MM.1S (cell line): Measurements from ENCODE around the gene PPP1R8.

Experiments used
- DNase-seq: peaks from one replicate; pipeline ENCODE4 v3.0.0-alpha.2; 2015
- H2AFZ ChIP-seq: fragments of 300-600 bp; sonication (generic); 2 replicates; pipeline ENCODE4 v1.6.0; 2016; ENCODE audit warnings: antibody characterized with exemption, low read length
- H3F3A ChIP-seq: fragments of 300-600 bp; sonication (generic); 2 replicates; pipeline ENCODE4 v1.6.1; 2016; ENCODE audit warnings: mild to moderate bottlenecking, antibody characterized with exemption, low read length, moderate library complexity, mixed read lengths; ENCODE audit not compliant: insufficient read depth
- H3K27ac ChIP-seq: fragments of 300-600 bp; sonication (generic); 2 replicates; pipeline ENCODE4 v1.5.1; 2016; ENCODE audit warnings: mild to moderate bottlenecking, low read length
- H3K27me3 ChIP-seq: fragments of 300-600 bp; sonication (generic); replicated peaks from 2 replicates; pipeline ENCODE4 v1.6.0; 2016; ENCODE audit warnings: low read length; ENCODE audit not compliant: insufficient read depth
- H3K36me3 ChIP-seq: fragments of 300-600 bp; sonication (generic); replicated peaks from 2 replicates; pipeline ENCODE4 v1.6.1; 2016; ENCODE audit warnings: mild to moderate bottlenecking, low read length, mixed read lengths; ENCODE audit not compliant: insufficient read depth
- H3K4me1 ChIP-seq: fragments of 300-600 bp; sonication (generic); 2 replicates; pipeline ENCODE4 v1.6.1; 2016; ENCODE audit warnings: low read length, mixed read lengths
- H3K4me2 ChIP-seq: fragments of 300-600 bp; sonication (generic); 2 replicates; pipeline ENCODE4 v1.6.0; 2016; ENCODE audit warnings: low read depth, low read length
- H3K4me3 ChIP-seq: fragments of 300-600 bp; sonication (generic); 2 replicates; pipeline ENCODE4 v1.5.1; 2016; ENCODE audit warnings: low read length, mixed read lengths
- H3K79me2 ChIP-seq: fragments of 300-600 bp; sonication (generic); 2 replicates; pipeline ENCODE4 v1.6.1; 2016; ENCODE audit warnings: mixed run types, low read length, mixed read lengths
- H3K9ac ChIP-seq: fragments of 300-600 bp; sonication (generic); 2 replicates; pipeline ENCODE4 v1.6.1; 2016; ENCODE audit warnings: low read length, mixed read lengths
- H3K9me2 ChIP-seq: fragments of 300-600 bp; sonication (generic); replicated peaks from 2 replicates; pipeline ENCODE4 v1.6.1; 2016; ENCODE audit warnings: mild to moderate bottlenecking, low read length, mixed read lengths; ENCODE audit not compliant: insufficient read depth
- H3K9me3 ChIP-seq: fragments of 300-600 bp; sonication (generic); replicated peaks from 2 replicates; pipeline ENCODE4 v1.6.1; 2016; ENCODE audit warnings: mild to moderate bottlenecking, low read length, mixed read lengths; ENCODE audit not compliant: insufficient read depth
- H4K20me1 ChIP-seq: fragments of 300-600 bp; sonication (generic); 2 replicates; pipeline ENCODE4 v1.6.1; 2016; ENCODE audit warnings: mild to moderate bottlenecking, low read length, moderate library complexity, mixed read lengths; ENCODE audit not compliant: insufficient read depth
- EZH2 ChIP-seq: fragments of 300-600 bp; sonication (generic); optimal IDR thresholded peaks from 2 replicates; pipeline ENCODE3; 2017; ENCODE audit warnings: low read depth, mild to moderate bottlenecking, antibody characterized with exemption, low read length, mixed read lengths
- EZH2phosphoT487 ChIP-seq: fragments of 300-600 bp; sonication (generic); IDR thresholded peaks from 2 replicates; pipeline ENCODE4 v1.6.1; 2018; ENCODE audit warnings: antibody characterized with exemption, low read length
- TF ChIP-seq, protein P1 (sequence below): fragments of 300-600 bp; sonication (generic); IDR thresholded peaks from 2 replicates; pipeline ENCODE4 v1.5.1; 2016; ENCODE audit warnings: antibody characterized with exemption, low read length, mixed read lengths

Gene PPP1R8

GRCh38 chr1:27816921-27817630, 13.5 kb upstream of the PPP1R8 start:
- DNase-seq = no peak
- no peak overlapping the region for H3K4me2 ChIP-seq
- H3K4me1 ChIP-seq = no peaks in the 10 kb centered on the region
- 0 out of 2 replicates have a peak, but pooled peaks cover under 1% of the 10 kb centered on the region for H3K36me3 ChIP-seq
- TF ChIP-seq, protein P1, sequence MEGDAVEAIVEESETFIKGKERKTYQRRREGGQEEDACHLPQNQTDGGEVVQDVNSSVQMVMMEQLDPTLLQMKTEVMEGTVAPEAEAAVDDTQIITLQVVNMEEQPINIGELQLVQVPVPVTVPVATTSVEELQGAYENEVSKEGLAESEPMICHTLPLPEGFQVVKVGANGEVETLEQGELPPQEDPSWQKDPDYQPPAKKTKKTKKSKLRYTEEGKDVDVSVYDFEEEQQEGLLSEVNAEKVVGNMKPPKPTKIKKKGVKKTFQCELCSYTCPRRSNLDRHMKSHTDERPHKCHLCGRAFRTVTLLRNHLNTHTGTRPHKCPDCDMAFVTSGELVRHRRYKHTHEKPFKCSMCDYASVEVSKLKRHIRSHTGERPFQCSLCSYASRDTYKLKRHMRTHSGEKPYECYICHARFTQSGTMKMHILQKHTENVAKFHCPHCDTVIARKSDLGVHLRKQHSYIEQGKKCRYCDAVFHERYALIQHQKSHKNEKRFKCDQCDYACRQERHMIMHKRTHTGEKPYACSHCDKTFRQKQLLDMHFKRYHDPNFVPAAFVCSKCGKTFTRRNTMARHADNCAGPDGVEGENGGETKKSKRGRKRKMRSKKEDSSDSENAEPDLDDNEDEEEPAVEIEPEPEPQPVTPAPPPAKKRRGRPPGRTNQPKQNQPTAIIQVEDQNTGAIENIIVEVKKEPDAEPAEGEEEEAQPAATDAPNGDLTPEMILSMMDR = no peak
- no peaks in the 10 kb centered on the region for H3K27me3 ChIP-seq
- H3K4me3 ChIP-seq = no peak overlapping the region
- H3K79me2 ChIP-seq = no peaks in the 10 kb centered on the region
- no peak overlapping the region for H2AFZ ChIP-seq
- H3K9me3 ChIP-seq = no peaks in the 10 kb centered on the region
- no peaks in the 10 kb centered on the region for H3F3A ChIP-seq
- no peak overlapping the region for H3K9ac ChIP-seq
- no peaks in the 10 kb centered on the region for H4K20me1 ChIP-seq
- no peak overlapping the region for H3K27ac ChIP-seq
- no peaks in the 10 kb centered on the region for H3K9me2 ChIP-seq

DNA sequence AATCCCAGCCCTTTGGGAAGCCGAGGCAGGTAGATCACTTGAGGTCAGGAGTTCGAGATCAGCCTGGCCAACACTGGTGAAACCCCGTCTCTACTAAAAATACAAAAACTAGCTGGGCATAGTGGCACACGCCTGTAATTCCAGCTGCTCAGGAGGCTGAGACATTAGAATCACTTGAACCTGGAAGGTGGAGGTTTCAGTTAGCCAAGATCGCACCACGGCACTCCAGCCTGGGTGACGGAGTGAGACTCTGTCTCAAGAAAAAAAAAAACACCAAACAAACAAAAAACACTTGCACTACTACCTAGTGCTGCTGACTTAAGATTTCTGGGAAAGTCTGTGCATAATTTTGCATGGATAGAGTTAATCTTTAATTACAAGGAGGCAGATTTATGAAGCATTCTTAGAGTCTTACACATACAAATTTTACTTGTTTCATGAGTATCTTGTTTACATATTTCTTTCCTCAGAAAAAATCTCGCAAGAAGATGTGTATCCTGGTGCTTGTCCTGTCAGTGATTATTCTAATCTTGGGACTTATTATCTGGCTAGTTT, 8.7 kb upstream of the PPP1R8 start:
- Histone ChIP-seq H3K9me2 (no peaks in the 10 kb centered on the region), H3K27me3 (no peaks in the 10 kb centered on the region), H3K27ac (no peak overlapping the region), H3K79me2 (no peaks in the 10 kb centered on the region), H4K20me1 (no peaks in the 10 kb centered on the region), H3K4me3 (no peak overlapping the region), H3K9ac (no peak overlapping the region), H3K4me2 (no peak overlapping the region), H2AFZ (no peak overlapping the region), H3K4me1 (no peaks in the 10 kb centered on the region), H3K9me3 (no peaks in the 10 kb centered on the region), H3K36me3 (0 out of 2 replicates have a peak, but pooled peaks cover 7% of the 10 kb centered on the region), H3F3A (no peaks in the 10 kb centered on the region)
- DNase-seq = no peak
- no peak for TF ChIP-seq EZH2
- TF ChIP-seq, protein P1 = no peak
- TF ChIP-seq EZH2phosphoT487 = no peak

GRCh38 chr1:27823784-27824183, 6.8 kb upstream of the PPP1R8 start:
- Histone ChIP-seq H3K9me3 (no peaks in the 10 kb centered on the region), H3K9ac (no peak overlapping the region), H3K36me3 (0 out of 2 replicates have a peak, but pooled peaks cover 7% of the 10 kb centered on the region), H3K79me2 (no peaks in the 10 kb centered on the region), H3K27ac (no peak overlapping the region), H2AFZ (no peak overlapping the region), H3K4me1 (no peaks in the 10 kb centered on the region), H3K27me3 (no peaks in the 10 kb centered on the region), H3F3A (no peaks in the 10 kb centered on the region; the same call in 1 of the 2 replicates), H3K4me2 (no peak overlapping the region), H3K9me2 (no peaks in the 10 kb centered on the region), H4K20me1 (no peaks in the 10 kb centered on the region), H3K4me3 (no peak overlapping the region)
- TF ChIP-seq, protein P1 = no peak
- no peak for TF ChIP-seq EZH2phosphoT487
- TF ChIP-seq EZH2 = no peak
- no peak for DNase-seq
